Smooth muscle cell of the coronary artery (primary cell): ENCODE results near the gene TMEM239. TPM values are rescaled to one million over a fixed set of nuclear protein-coding genes. Genes with fewer than 3 reads are reported as not detected.

Source experiments
- total RNA-seq: library from RNA; depleted of rRNA; stranded (reverse); fragments of >200 nt; gene quantifications from 2 replicates; pipeline ENCODE4 v1.2.3, GENCODE V29; 2014; ENCODE audit warnings: low replicate concordance

The TMEM239 gene
- total RNA-seq, result 0.35 TPM in 1 of 2 replicates, not detected in the other

GRCh38 chr20:2816030-2816582, at the start of gene TMEM239:
TSS of gene TMEM239 (plus strand) at chr20:2816364. CDS start at chr20:2816555, 191 bp downstream.

GRCh38 chr20:2800521-2801285, 15.5 kb upstream of the TMEM239 start, which contains the start of gene CPXM1:
TSS of gene CPXM1 (minus strand) at chr20:2800627. CDS start at chr20:2800572, 55 bp downstream.

GRCh38 chr20:2814587-2815051, 1.5 kb upstream of the TMEM239 start, which contains the start of gene C20orf141:
TSS of gene C20orf141 (plus strand) at chr20:2814987. CDS start at chr20:2815185, 198 bp downstream.

GRCh38 chr20:2840138-2840966, 24.2 kb downstream of the TMEM239 start, which contains the start of the genes PCED1A and VPS16:
TSS of gene PCED1A (minus strand) at chr20:2840655. CDS start at chr20:2839912, 743 bp downstream.
TSS of gene VPS16 (plus strand) at chr20:2840745. CDS start at chr20:2840775, 30 bp downstream.

Other genes with a start within 250 kb of the TMEM239 start
- 145 and 157 TPM in 2 replicates for gene NOP56, start 163.7 kb upstream of the TMEM239 start, total RNA-seq
- 97.0 and 141 TPM in 2 replicates for gene IDH3B, start 152.1 kb upstream of the TMEM239 start, total RNA-seq
- 0.59 and 0.75 TPM in 2 replicates for gene EBF4, start 123.6 kb upstream of the TMEM239 start, total RNA-seq
- 0.23 and 32.2 TPM in 2 replicates for gene CPXM1, start 15.7 kb upstream of the TMEM239 start, total RNA-seq
- not detected in 2 replicates for gene C20orf141, start 1.4 kb upstream of the TMEM239 start, total RNA-seq
- gene PCED1A, start 24.3 kb downstream of the TMEM239 start, total RNA-seq, result 18.0 and 19.1 TPM in 2 replicates
- gene VPS16, start 24.4 kb downstream of the TMEM239 start, total RNA-seq, result 66.8 and 135 TPM in 2 replicates
- gene PTPRA, start 57.1 kb downstream of the TMEM239 start, total RNA-seq, result 22.8 and 30.8 TPM in 2 replicates
- gene GNRH2, start 227.3 kb downstream of the TMEM239 start, total RNA-seq, result not detected in 2 replicates
- 42.8 and 45.7 TPM in 2 replicates for gene MRPS26, start 229.7 kb downstream of the TMEM239 start, total RNA-seq